OCI-LY3 (cell line): ENCODE data around the gene F2RL3.

Experiments
- H2AFZ ChIP-seq: fragments of 200-600, 300-600 bp; shearing (Covaris generic); 2 replicates; pipeline ENCODE4 v1.6.0; 2014; ENCODE audit warnings: antibody characterized with exemption, low read depth, low read length
- H3K27ac ChIP-seq: fragments of 200-600, 300-600 bp; sonication (generic); 2 replicates; pipeline ENCODE4 v1.5.1; 2014; ENCODE audit warnings: mild to moderate bottlenecking, low read length, moderate library complexity, mixed read lengths
- H3K27me3 ChIP-seq: fragments of 200-600, 300-600 bp; sonication (generic); 2 replicates; pipeline ENCODE4 v1.6.1; 2014; ENCODE audit warnings: low read depth, low read length, mixed read lengths
- H3K36me3 ChIP-seq: fragments of 200-600, 300-600 bp; sonication (generic); replicated peaks from 2 replicates; pipeline ENCODE3; 2014; ENCODE audit warnings: low read depth, low read length, mixed read lengths
- H3K4me1 ChIP-seq: fragments of 300-600, 200-600 bp; sonication (generic); 2 replicates; pipeline ENCODE4 v1.6.1; 2014; ENCODE audit warnings: low read length, mixed read lengths
- H3K4me2 ChIP-seq: fragments of 200-600, 300-600 bp; sonication (generic); 2 replicates; pipeline ENCODE4 v1.6.1; 2014; ENCODE audit warnings: low read length, mixed read lengths
- H3K4me3 ChIP-seq: fragments of 300-600, 200-600 bp; sonication (generic); 2 replicates; pipeline ENCODE4 v1.5.1; 2014; ENCODE audit warnings: antibody characterized with exemption, mild to moderate bottlenecking, low read length, moderate library complexity
- H3K79me2 ChIP-seq: fragments of 300-600, 200-600 bp; shearing (Covaris generic); 2 replicates; pipeline ENCODE4 v1.6.1; 2014; ENCODE audit warnings: mild to moderate bottlenecking, low read length, mixed read lengths
- H3K9ac ChIP-seq: fragments of 300-600, 200-600 bp; shearing (Covaris generic); 2 replicates; pipeline ENCODE4 v1.6.0; 2014; ENCODE audit warnings: mild to moderate bottlenecking, low read length, moderate library complexity
- H3K9me3 ChIP-seq: fragments of 200-600, 300-600 bp; shearing (Covaris generic); 2 replicates; pipeline ENCODE4 v1.6.1; 2014; ENCODE audit warnings: low read length, mixed read lengths; ENCODE audit not compliant: insufficient read depth
- H4K20me1 ChIP-seq: fragments of 200-600, 300-600 bp; sonication (generic); 2 replicates; pipeline ENCODE4 v1.6.1; 2016; ENCODE audit warnings: low read length, mixed read lengths; ENCODE audit not compliant: insufficient read depth
- EZH2phosphoT487 ChIP-seq: fragments of 200-600 bp; shearing (Covaris generic); IDR thresholded peaks from 2 replicates; pipeline ENCODE4 v1.6.1; 2018; ENCODE audit warnings: antibody characterized with exemption, mixed run types, low read depth
- TF ChIP-seq, protein P1 (sequence below): fragments of 200-600, 300-600 bp; sonication (generic); IDR thresholded peaks from 2 replicates; pipeline ENCODE4 v1.5.1; 2014; ENCODE audit warnings: antibody characterized with exemption, low read length, low read depth

The F2RL3 gene

DNA sequence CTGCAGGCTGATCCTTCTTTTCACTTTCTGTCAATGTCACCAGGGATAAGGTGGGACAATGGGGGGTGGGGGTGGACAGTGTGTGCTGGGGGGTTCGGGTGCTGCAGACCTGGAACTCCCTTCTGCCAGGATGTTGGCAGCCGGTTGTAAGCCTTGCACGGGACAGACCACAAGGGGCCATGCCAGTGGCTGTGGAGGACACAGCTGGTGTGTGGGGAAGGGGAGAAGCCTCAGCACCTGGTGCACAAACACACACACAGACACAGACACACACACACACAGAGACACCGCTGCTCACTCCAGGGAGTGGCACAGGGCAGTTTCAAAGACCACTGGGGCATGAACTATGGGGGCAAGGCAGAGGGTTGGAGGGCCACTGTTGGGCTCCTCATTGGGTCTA is 3.6 kb downstream of the F2RL3 start:
- no peaks in the 10 kb centered on the region for H3K36me3 ChIP-seq
- H3K4me3 ChIP-seq: no peak overlapping the region
- no peak overlapping the region for H3K27ac ChIP-seq
- no peak overlapping the region for H2AFZ ChIP-seq
- TF ChIP-seq EZH2phosphoT487: no peak
- TF ChIP-seq, protein P1, sequence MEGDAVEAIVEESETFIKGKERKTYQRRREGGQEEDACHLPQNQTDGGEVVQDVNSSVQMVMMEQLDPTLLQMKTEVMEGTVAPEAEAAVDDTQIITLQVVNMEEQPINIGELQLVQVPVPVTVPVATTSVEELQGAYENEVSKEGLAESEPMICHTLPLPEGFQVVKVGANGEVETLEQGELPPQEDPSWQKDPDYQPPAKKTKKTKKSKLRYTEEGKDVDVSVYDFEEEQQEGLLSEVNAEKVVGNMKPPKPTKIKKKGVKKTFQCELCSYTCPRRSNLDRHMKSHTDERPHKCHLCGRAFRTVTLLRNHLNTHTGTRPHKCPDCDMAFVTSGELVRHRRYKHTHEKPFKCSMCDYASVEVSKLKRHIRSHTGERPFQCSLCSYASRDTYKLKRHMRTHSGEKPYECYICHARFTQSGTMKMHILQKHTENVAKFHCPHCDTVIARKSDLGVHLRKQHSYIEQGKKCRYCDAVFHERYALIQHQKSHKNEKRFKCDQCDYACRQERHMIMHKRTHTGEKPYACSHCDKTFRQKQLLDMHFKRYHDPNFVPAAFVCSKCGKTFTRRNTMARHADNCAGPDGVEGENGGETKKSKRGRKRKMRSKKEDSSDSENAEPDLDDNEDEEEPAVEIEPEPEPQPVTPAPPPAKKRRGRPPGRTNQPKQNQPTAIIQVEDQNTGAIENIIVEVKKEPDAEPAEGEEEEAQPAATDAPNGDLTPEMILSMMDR: no peak
- H4K20me1 ChIP-seq: no peaks in the 10 kb centered on the region
- H3K27me3 ChIP-seq: no peaks in the 10 kb centered on the region
- H3K4me2 ChIP-seq: no peak overlapping the region
- no peak overlapping the region for H3K9ac ChIP-seq
- H3K79me2 ChIP-seq: no peaks in the 10 kb centered on the region
- no peaks in the 10 kb centered on the region for H3K4me1 ChIP-seq
- no peaks in the 10 kb centered on the region for H3K9me3 ChIP-seq

DNA sequence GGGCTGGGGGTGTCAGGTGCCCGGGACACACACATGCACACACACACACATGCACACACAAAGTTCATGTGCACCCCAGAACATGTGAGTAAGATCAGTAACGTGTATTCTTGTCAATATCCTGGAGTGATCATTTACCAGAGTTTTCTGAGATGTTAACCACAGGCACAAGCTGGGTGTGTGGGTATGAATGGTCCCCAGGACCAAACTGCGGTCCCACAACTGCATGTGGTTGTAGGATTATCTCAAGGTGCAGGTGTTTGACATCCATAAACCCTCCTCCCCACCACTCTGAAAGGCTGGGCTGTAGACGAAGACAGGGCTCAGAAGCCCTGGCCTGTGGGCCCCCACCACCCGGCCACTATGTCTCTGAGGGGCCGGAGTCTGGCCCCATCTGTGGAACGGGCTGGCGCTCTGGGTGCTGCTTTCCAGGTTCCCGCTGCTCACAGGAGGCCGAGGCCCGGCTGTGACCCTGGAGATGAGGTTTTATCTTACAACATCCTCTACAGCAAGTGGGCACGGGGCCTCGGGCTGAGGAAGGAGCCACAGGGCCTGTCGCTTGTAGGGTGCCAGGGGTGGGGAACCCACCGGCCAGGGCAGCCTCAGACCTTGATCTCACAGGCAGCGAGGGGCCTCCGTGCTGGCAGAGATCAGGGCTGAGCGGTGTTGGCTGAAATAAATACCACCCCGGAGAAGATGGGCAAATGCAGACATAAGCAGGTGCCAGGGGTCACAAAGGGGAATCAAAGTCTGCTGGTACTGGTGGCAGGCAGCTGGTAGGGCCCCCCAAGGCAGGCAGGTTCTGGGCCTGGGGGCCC is 4.3 kb downstream of the F2RL3 start:
- Histone ChIP-seq H3K36me3 (no peaks in the 10 kb centered on the region), H3K4me1 (no peaks in the 10 kb centered on the region), H3K4me2 (no peak overlapping the region), H4K20me1 (no peaks in the 10 kb centered on the region), H3K9me3 (no peaks in the 10 kb centered on the region), H3K27ac (no peak overlapping the region), H2AFZ (no peak overlapping the region), H3K9ac (no peak overlapping the region), H3K79me2 (no peaks in the 10 kb centered on the region), H3K27me3 (no peaks in the 10 kb centered on the region), H3K4me3 (no peak overlapping the region)
- TF ChIP-seq, protein P1: no peak
- no peak for TF ChIP-seq EZH2phosphoT487

DNA sequence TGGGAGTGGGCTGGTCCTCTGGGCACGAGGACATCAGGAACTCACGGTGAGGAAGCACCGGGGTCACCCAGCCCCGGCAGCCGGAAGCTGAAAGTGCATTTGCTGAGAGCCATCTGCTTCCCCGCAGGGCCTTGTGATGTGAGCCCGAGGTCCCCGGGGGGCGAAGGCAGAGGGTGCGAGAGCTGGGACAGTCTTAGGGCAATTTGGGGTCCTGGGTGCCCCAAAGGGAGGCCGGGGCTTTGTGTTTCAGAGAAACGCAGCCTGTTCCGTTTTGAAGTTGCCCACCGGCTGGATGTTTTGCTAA is 4.8 kb downstream of the F2RL3 start:
- no peak for TF ChIP-seq EZH2phosphoT487
- TF ChIP-seq, protein P1: no peak
- no peak overlapping the region for H3K27ac ChIP-seq

DNA sequence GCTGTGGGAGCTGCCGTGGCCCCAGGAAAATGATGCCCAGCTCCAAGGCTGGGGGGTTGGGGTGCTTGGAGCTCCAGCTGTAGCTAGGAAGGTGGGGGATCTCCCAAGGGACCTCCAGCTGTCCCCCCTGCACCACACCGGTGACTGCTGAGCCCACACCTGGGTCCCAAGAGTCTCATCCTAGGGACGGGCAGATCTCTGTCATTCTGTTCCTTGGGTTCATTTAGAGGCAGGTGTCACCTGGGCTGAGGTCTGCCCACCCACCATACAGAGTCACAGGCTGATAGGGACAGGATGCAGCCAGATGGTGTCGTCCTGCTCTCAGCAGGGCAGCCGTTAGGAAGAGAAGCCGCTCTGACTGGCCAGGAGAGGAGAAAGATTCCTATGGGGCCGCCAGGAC is 5.3 kb downstream of the F2RL3 start:
- no peak overlapping the region for H3K27ac ChIP-seq
- H2AFZ ChIP-seq: 0 out of 2 replicates have a peak overlapping the region, but pooled peaks have one; percentile 42
- no peaks in the 10 kb centered on the region for H4K20me1 ChIP-seq
- H3K9ac ChIP-seq: no peak overlapping the region
- no peaks in the 10 kb centered on the region for H3K4me1 ChIP-seq
- no peaks in the 10 kb centered on the region for H3K9me3 ChIP-seq
- no peak overlapping the region for H3K4me3 ChIP-seq
- no peaks in the 10 kb centered on the region for H3K27me3 ChIP-seq
- H3K4me2 ChIP-seq: no peak overlapping the region
- H3K36me3 ChIP-seq: no peaks in the 10 kb centered on the region
- TF ChIP-seq EZH2phosphoT487: no peak
- TF ChIP-seq, protein P1: no peak
- no peaks in the 10 kb centered on the region for H3K79me2 ChIP-seq

More for the DNA sequence above, 4.8 kb downstream of the F2RL3 start:
- Histone ChIP-seq H3K4me2 (no peak overlapping the region), H3K27me3 (no peaks in the 10 kb centered on the region), H2AFZ (0 out of 2 replicates have a peak overlapping the region, but pooled peaks have one; percentile 42), H3K9ac (no peak overlapping the region), H3K9me3 (no peaks in the 10 kb centered on the region), H3K4me3 (no peak overlapping the region), H4K20me1 (no peaks in the 10 kb centered on the region), H3K4me1 (no peaks in the 10 kb centered on the region), H3K36me3 (no peaks in the 10 kb centered on the region), H3K79me2 (no peaks in the 10 kb centered on the region)
